Activated CD4-positive, CD25-positive, alpha-beta regulatory T cell treated with anti-CD3 and anti-CD28 coated beads, Interleukin-2, amount 50 U/mL, for 24 hours (primary cell): ENCODE results near the gene HNRNPM.
A peak's percentile ranks its signal among the peaks of the same experiment; 100 is the strongest.

Experiments
- ATAC-seq, 2 donors: fragments of 150-1000 bp; cut with Tn5 transposase; one replicate each; pipeline ENCODE4 v1.10.0; 2021; ENCODE audit warnings: mild to moderate bottlenecking in 1 of 2, moderate library complexity in 1 of 2

Gene HNRNPM

GRCh38 chr19:8487137-8487851, 42.5 kb downstream of the HNRNPM start:
- peak; percentile 71 to 85 for ATAC-seq

DNA sequence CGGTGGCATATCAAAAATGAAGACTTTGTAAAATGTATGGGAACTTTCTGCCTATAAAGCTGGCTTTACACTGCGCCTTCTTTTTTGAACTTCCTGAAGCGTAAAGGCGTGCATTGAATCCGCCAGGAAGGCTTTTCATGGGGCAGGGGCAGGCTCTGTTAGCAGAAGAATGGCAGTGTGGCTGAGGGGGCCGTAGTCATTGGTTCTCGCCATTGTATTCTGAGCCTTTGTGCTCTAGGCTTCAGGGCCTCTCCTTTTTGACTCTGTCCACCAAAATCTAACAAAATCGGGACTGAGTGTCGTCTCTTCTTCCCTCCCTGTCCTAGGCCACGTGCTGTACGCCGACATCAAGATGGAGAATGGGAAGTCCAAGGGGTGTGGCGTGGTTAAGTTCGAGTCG, 43.6 kb downstream of the HNRNPM start:
- ATAC-seq, result no peak

GRCh38 chr19:8489561-8490394, 45.0 kb downstream of the HNRNPM start:
- ATAC-seq, result no peak

GRCh38 chr19:8490395-8490760, 45.6 kb downstream of the HNRNPM start:
- no peak for ATAC-seq

- ATAC-seq, result no peak
Observed at GRCh38 chr19:8490873-8491272, 46.1 kb downstream of the HNRNPM start.

DNA sequence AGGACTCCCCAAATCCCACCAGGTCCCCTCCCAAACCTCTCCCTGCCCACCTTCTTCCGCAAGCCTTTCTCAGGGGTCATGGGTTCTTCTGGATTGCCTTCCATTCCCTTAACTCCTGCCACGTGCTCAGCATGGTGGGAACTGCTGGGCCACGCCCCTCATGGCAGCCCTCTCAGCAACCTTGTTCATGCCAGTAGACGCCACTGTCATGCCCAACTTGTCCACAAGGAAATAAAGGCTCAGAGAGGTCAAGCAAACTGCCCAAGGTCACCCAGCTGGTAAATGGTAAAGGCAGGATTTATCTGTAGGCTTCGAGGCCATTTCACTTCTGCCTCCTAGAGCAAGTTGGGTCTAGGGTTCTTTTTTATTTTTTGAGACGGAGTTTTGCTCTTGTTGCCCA, 46.8 kb downstream of the HNRNPM start:
- ATAC-seq, result no peak

DNA sequence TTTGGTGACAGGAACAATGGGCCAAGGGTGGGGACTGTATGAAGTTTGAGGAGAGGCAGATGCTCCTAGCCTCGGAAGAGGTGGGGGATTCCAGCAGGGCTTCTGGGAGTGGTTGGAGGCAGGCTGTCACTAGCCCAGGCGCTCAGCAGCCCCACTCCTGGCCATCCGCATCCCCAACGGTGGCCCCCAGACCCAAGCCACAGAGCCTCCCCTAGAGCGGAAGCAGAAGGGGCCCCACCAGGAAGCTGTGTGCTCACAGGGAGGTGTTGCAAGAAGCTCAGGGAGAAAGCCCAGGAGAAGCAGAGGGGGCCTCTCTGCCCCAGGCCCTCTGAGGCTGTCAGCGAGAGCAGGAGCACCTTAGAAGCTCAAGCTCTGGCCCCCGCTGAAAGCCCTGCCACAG, 49.4 kb downstream of the HNRNPM start:
- ATAC-seq, result no peak

DNA sequence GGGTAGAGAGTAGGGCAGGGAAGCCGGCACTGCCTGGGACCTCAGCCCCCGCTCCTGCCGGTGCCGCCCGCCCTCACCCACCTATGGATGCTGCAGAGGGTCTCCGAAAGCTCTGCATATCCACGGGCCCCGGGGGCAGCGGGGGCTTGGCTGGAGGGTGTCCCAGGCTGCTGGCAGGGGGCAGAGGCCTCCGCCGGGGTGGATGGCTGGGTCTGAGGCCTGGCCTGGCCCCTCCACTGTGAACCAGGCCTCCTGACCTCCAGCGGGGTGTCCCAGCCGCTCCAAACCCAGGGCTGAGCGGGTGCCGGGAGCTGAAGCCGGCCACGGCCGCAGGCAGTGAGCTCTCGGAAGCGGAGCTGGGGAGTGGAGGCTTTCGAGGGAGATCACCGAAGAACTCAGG, 53.5 kb downstream of the HNRNPM start:
- no peak for ATAC-seq

DNA sequence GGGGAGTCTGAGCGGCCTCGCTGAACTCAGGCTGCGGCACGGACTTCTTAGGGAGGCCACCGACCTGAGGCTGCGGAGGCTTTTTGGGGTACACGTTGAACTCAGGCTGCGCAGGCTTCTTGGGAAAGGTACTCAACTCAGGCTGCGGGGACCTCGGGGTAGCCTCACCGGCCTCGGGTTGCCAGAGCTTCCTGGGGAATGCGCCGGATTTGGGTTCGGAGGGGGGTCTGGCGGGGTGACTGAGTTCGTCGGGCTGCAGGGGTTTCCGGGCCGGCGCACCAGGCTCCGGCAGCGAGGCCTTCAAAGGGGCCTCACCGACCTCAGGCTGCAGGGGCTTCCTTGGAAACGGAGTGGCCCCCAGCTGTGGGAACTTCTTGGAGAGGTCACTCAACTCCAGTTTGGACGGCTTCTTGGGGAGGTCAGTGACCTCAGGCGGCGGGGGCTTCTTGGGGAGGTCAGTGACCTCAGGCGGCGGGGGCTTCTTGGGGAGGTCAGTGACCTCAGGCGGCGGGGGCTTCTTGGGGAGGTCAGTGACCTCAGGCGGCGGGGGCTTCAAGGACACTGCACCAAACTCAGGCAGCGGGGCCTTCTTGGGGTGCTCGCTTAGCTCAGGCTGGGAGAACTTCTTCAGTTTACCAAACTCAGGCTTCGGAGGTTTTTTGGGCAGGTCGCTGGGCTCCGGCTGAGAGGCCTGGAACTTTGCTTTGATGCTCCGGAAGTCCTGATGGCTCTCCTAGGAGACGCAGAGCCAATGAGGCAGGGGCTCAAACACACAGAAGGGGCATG, 54.5 kb downstream of the HNRNPM start:
- no peak for ATAC-seq

- no peak for ATAC-seq
Observed at GRCh38 chr19:8500158-8500557, 55.4 kb downstream of the HNRNPM start.

GRCh38 chr19:8501516-8501915, 56.7 kb downstream of the HNRNPM start:
- ATAC-seq, result no peak

DNA sequence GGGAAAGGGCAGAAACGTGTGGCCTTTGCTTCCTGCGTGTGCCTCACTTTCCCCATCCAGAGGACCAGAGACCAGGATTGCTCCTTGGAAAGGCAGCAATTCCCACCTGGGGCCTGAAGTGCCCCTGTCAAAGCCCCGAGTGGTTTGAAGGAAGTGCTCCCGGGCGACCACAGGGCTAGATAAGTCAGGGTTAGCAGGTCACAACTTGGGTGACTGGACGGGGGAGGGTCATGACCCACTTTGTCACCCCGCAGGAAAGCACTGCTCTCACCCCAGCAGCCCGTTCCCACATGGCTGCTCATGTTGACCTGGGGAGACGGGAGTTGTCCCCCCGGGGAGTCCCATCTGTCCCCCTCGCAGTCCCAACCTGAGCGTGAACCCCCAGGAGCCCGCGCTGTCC, 57.2 kb downstream of the HNRNPM start:
- ATAC-seq, result no peak

- ATAC-seq, result no peak
Observed at GRCh38 chr19:8503510-8503909, 58.7 kb downstream of the HNRNPM start.

GRCh38 chr19:8504171-8504570, 59.4 kb downstream of the HNRNPM start:
- no peak for ATAC-seq

GRCh38 chr19:8504919-8505318, 60.1 kb downstream of the HNRNPM start:
- no peak for ATAC-seq

- peak; percentile 79 to 83 for ATAC-seq
Observed at GRCh38 chr19:8505680-8506401, 61.1 kb downstream of the HNRNPM start.

GRCh38 chr19:8506402-8506957, 61.7 kb downstream of the HNRNPM start:
- no peak for ATAC-seq

GRCh38 chr19:8510589-8511115, 65.9 kb downstream of the HNRNPM start:
- ATAC-seq, result no peak

DNA sequence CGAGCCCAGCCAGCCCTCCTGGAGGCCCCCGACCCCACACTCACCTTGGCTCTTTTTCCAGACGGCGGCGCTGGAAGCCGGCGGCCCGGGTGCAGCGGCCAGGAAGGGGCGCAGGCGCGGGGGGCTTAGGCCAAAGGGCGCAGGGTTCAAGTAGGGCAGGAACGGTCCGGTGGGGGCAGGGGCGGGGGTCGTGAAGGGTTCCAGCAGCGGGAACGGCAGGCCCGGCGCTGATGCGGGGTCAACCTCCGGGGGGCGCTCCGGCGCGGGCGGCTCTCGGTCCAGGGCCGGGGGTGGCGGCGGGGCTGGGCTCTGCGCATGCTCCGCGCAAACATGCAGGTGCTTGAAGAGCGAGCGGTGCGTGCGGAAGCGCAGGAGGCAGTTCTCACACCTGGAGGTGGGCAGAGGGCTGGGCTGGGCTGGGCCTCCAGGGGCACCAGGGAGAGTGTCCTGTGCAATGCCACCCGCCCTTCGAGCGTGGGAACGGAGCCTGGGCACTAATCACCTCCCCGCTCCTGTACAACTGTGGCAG, 66.9 kb downstream of the HNRNPM start:
- no peak for ATAC-seq

- no peak for ATAC-seq
Observed at GRCh38 chr19:8512115-8512967, 67.6 kb downstream of the HNRNPM start.
